Right lobe of liver (tissue), 4 donors: ENCODE data around the gene CASZ1.

Experiments used
- POLR2A ChIP-seq: fragments of 450-650 bp; IDR thresholded peaks from one replicate; pipeline ENCODE4 v1.6.1; 2017; ENCODE audit warnings: antibody characterized with exemption, mild to moderate bottlenecking
- TF ChIP-seq, protein P1 (sequence below), 4 donors: fragments of 200-600 bp in 3 of 4; fragments of 450-650 bp in 1 of 4; IDR thresholded peaks; one replicate each; pipeline versions ENCODE4 v1.5.1 to v1.8.0; 2016 to 2022; ENCODE audit warnings: antibody characterized with exemption in 4 of 4, mild to moderate bottlenecking in 2 of 4
- donor health status: DM: no; HTN: no; CAD: no.
- donor health status: DM: no; HTN: no; CAD: no.
- donor health status: DM: no; HTN: yes; CAD: no.

DNA sequence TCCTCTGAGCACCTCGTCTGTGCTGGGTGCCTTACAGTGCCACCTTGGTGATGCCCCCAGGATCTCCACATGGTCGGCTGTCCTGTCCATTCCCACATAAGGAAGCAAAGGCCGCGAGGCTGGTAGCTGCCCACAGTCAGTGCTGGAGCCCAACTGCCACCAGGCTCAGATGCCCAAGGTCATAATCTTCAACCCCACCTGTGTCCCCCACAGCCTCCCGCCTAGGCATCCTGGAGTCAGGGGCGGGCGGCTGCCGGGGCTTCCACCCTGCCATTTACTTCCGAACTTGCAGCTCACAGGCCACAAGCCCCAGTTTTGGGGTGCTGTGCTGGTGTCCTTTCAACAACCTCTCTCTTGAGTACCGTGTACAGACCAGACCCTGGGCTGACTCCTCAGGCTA is 126.3 kb downstream of the CASZ1 start:
- TF ChIP-seq, protein P1, sequence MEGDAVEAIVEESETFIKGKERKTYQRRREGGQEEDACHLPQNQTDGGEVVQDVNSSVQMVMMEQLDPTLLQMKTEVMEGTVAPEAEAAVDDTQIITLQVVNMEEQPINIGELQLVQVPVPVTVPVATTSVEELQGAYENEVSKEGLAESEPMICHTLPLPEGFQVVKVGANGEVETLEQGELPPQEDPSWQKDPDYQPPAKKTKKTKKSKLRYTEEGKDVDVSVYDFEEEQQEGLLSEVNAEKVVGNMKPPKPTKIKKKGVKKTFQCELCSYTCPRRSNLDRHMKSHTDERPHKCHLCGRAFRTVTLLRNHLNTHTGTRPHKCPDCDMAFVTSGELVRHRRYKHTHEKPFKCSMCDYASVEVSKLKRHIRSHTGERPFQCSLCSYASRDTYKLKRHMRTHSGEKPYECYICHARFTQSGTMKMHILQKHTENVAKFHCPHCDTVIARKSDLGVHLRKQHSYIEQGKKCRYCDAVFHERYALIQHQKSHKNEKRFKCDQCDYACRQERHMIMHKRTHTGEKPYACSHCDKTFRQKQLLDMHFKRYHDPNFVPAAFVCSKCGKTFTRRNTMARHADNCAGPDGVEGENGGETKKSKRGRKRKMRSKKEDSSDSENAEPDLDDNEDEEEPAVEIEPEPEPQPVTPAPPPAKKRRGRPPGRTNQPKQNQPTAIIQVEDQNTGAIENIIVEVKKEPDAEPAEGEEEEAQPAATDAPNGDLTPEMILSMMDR (IDR thresholded peaks at IDR 0.05), result no peak
- no peak for TF ChIP-seq POLR2A
